Tibial nerve (tissue), 4 donors: Measurements from ENCODE around the gene RAB4B. TPM values are rescaled to one million over a fixed set of nuclear protein-coding genes. Genes with fewer than 3 reads are reported as not detected.
A peak's percentile ranks its signal among the peaks of the same experiment; 100 is the strongest.
"Not testable (repeated sequence)": the region's sequence is repeated elsewhere in the genome, so short reads cannot be mapped to it uniquely, and the experiment has no call there.

Experiments used
- DNase-seq, 2 donors: peaks; one replicate each; pipeline ENCODE4 v3.0.0-alpha.2; 2019; ENCODE audit warnings: low spot score in 2 of 2
- H3K27ac ChIP-seq, 4 donors: fragments of 200-600 bp; sonication (generic) in 3 of 4; one replicate each; pipeline ENCODE4 v1.5.1; 2017 to 2019; ENCODE audit warnings: mild to moderate bottlenecking in 1 of 4
- H3K27me3 ChIP-seq, 2 donors: fragments of 200-600 bp; sonication (generic) in 1 of 2; one replicate each; pipeline versions ENCODE4 v1.5.1 to v1.6.0; 2017 to 2019
- H3K36me3 ChIP-seq, 3 donors: fragments of 200-600 bp; sonication (generic); one replicate each; pipeline ENCODE4 v1.5.1; 2018 to 2019
- H3K4me1 ChIP-seq, 4 donors: fragments of 200-600 bp; sonication (generic) in 3 of 4; one replicate each; pipeline ENCODE4 v1.5.1; 2017 to 2019
- H3K4me3 ChIP-seq, 4 donors: fragments of 200-600 bp; sonication (generic) in 3 of 4; one replicate each; pipeline ENCODE4 v1.5.1; 2017 to 2019; ENCODE audit warnings: mild to moderate bottlenecking in 1 of 4, moderate library complexity in 1 of 4
- H3K9me3 ChIP-seq, 4 donors: fragments of 200-600 bp; sonication (generic) in 3 of 4; one replicate each; pipeline ENCODE4 v1.5.1; 2017 to 2019
- CTCF ChIP-seq, 5 experiments: fragments of 200-600 bp in 3 of 5; fragments of 450-650 bp in 2 of 5; sonication (generic) in 3 of 5; IDR thresholded peaks; one replicate each; pipeline ENCODE4 v1.5.1; 2016 to 2019; ENCODE audit warnings: antibody characterized with exemption in 5 of 5, mild to moderate bottlenecking in 3 of 5, moderate library complexity in 2 of 5
- EP300 ChIP-seq, 2 donors: sonication (generic); formaldehyde crosslinking; IDR thresholded peaks; one replicate each; pipeline ENCODE4 v1.6.1; 2017; ENCODE audit warnings: antibody characterized with exemption in 2 of 2, mild to moderate bottlenecking in 1 of 2
- POLR2A ChIP-seq, 2 donors: fragments of 450-650 bp; IDR thresholded peaks; one replicate each; pipeline ENCODE4 v1.6.1; 2017; ENCODE audit warnings: antibody characterized with exemption in 2 of 2, mild to moderate bottlenecking in 2 of 2, moderate library complexity in 2 of 2
- WGBS, 2 donors: methylation state at CpG; one replicate each; pipeline ENCODE4 v1.1.5; 2018; 5-methylcytosine and 5-hydroxymethylcytosine counted together
- total RNA-seq, 4 donors: library from RNA; depleted of rRNA; stranded (reverse); fragments of >200 nt; gene quantifications; one replicate each; pipeline ENCODE4 v1.1.0, GENCODE V29; 2016

Gene RAB4B
- total RNA-seq, 4 donors from 2014 or later, result 38.3 to 66.6 (median 52.0) TPM

DNA sequence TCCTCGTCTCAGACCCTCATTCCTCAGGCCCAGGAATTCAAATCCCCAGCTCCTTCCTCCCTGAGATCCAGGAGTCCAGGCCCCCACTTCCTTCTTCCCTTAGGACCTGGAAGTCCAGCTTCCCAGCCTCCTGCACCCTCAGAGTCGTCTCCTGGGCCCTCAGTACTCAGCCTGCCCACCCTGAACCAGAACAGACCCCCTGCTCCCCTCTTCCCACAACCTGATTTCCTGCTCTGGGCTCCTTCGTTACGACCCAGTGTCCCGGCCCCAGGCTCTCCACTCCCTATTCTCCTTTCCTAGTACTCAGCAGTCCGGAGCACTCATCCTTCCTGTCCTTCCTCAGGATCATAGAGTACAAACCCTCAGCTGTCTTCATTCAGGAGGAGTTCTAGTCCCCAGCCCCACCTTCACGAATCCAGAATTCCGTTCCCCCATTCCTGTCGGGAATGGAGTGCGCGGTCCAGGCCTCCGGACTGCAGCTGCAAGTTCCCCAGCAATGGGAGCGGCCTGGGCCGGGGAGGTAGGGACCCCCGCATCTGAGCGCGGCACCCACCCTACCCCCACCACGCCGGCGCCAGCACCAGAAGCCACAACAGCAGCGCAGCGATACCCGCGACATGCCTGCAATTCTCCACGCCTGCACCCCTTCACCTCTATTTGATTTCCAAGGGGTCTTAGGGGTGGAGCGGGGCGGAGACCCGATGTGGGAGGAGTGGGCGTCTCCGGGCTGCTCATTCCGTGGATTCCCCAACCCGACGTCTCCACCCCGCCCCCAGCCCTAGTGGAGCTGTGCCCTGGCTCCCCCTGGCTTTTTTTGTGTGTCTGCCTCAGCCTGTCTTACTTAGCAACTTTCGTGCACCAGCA, 33.7 kb downstream of the RAB4B start:
- peak overlapping the region; percentile 32 to 54 (median 39) for H3K4me3 ChIP-seq
- peaks cover 4 to 27% (median 7%) of the 10 kb centered on the region in 3 donors for H3K36me3 ChIP-seq
- no peaks in the 10 kb centered on the region for H3K9me3 ChIP-seq
- no peaks in the 10 kb centered on the region for H3K27me3 ChIP-seq
- DNase-seq, result no peak
- no peak for TF ChIP-seq EP300 (IDR thresholded peaks at IDR 0.05)
- TF ChIP-seq POLR2A (IDR thresholded peaks at IDR 0.05), result no peak
- TF ChIP-seq CTCF (IDR thresholded peaks at IDR 0.05), result no peak
- WGBS, 2 donors, result 22 to 26% methylated on average over 34 to 35 of the region's 35 CpGs
- H3K27ac ChIP-seq, result peak overlapping the region; percentile 69 to 89 (median 79)
- peaks cover 0 to 72% (median 43%) of the 10 kb centered on the region in 4 donors for H3K4me1 ChIP-seq

DNA sequence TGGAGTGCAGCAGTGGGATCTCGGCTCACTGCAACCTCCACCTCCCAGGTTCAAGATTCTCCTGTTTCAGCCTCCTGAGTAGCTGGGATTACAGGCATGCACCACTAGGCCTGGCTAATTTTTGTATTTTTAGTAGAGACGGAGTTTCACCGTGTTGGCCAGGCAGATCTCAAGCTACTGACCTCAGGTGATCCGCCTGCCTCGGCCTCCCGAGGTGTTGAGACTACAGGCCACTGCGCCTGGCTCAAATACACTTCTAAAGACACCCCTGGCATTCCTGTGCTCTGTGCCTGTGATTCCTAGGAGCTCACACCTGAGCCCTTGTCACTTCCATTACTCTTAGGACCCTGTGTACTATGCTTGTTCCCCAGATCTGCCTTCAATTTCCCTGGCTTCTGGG, 34.5 kb downstream of the RAB4B start:
- Histone ChIP-seq H3K36me3 (peaks cover 4 to 23% (median 5%) of the 10 kb centered on the region in 3 donors), H3K4me3 (peak overlapping the region in 1 of 4 donors; percentile 54), H3K27ac (peak overlapping the region; percentile 2 to 89 (median 44)), H3K4me1 (peaks cover 0 to 64% (median 35%) of the 10 kb centered on the region in 4 donors)
- DNase-seq, H3K27me3 ChIP-seq, H3K9me3 ChIP-seq: not testable (repeated sequence)
- WGBS, 2 donors, result 81% methylated on average over 7 of the region's 7 CpGs

DNA sequence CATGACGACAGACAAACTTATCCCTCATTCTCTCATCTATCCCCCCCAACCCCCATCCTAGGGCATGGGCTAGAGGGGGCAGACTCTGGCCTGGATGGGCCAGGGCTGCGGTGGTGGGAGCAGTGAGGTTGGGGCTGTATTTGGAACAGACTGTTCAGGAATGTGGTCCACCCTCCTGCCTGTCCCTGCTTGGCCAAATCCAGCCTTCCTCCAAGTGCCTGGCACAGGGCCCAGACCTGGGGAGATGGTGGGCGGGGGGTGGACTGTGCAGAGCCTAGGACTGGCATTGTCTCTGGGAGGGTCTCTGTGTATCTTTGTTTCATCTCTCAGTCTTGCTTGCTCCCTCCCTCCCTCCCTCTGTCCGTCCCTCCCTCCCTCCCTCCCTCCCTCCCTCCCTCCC, 35.1 kb downstream of the RAB4B start:
- no peak for TF ChIP-seq POLR2A (IDR thresholded peaks at IDR 0.05)
- TF ChIP-seq EP300 (IDR thresholded peaks at IDR 0.05), result no peak
- TF ChIP-seq CTCF (IDR thresholded peaks at IDR 0.05), result no peak
- peaks cover 0 to 17% (median 4%) of the 10 kb centered on the region in 3 donors for H3K36me3 ChIP-seq
- H3K4me1 ChIP-seq, result peaks cover 0 to 64% (median 34%) of the 10 kb centered on the region in 4 donors
- no peak for DNase-seq
- no peaks in the 10 kb centered on the region for H3K9me3 ChIP-seq
- H3K27me3 ChIP-seq, result no peaks in the 10 kb centered on the region
- 17 to 22% methylated on average over 4 of the region's 4 CpGs for WGBS, 2 donors
- H3K27ac ChIP-seq, result peak overlapping the region; percentile 2 to 89 (median 44)
- no peak overlapping the region for H3K4me3 ChIP-seq

DNA sequence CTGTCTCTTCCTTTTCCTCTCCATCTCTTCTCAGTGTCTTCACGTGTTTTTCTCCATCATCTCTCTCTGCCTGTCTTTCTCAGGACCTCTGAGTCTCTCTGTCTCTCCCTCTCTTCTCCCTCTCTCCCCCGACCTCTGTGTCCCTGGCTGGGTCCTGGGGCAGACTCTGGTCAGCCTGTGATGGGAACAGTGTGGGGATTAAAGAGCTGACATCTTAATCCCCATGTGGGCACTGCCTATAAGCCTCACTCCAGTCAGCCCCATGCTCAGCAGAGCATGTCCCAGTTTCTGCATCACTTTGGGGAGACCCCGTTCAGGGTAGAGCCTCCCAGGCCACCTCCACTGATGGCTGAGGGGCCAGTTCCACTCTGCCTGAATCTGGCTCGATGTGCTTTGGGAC, 37.2 kb downstream of the RAB4B start:
- Histone ChIP-seq H3K27me3 (no peaks in the 10 kb centered on the region), H3K9me3 (no peaks in the 10 kb centered on the region), H3K4me1 (peaks cover 0 to 64% (median 36%) of the 10 kb centered on the region in 4 donors), H3K4me3 (no peak overlapping the region), H3K36me3 (no peaks in the 10 kb centered on the region), H3K27ac (peak overlapping the region in 1 of 4 donors; percentile 38)
- no peak for DNase-seq
- no peak for TF ChIP-seq EP300 (IDR thresholded peaks at IDR 0.05)
- no peak for TF ChIP-seq CTCF (IDR thresholded peaks at IDR 0.05)
- no peak for TF ChIP-seq POLR2A (IDR thresholded peaks at IDR 0.05)
- WGBS, 2 donors, result 62 to 77% methylated on average over 4 of the region's 4 CpGs

GRCh38 chr19:40818480-40819399, 40.7 kb downstream of the RAB4B start:
- not testable (repeated sequence) for H3K9me3 ChIP-seq, H3K36me3 ChIP-seq, H3K27me3 ChIP-seq
- 31 to 36% methylated on average over 21 to 25 of the region's 36 CpGs for WGBS, 2 donors
- TF ChIP-seq EP300 (IDR thresholded peaks at IDR 0.05) (peak in 1 of 2 donors; percentile 33), CTCF (IDR thresholded peaks at IDR 0.05) (peak; percentile 15 to 42 (median 22))
- peak in 1 of 2 donors; percentile 63 for DNase-seq
- H3K4me3 ChIP-seq, result peak overlapping the region in 2 of 4 donors; percentile 15 to 40
- peak overlapping the region in 2 of 4 donors; percentile 56 to 57 for H3K27ac ChIP-seq
- peaks cover 0 to 52% (median 15%) of the 10 kb centered on the region in 4 donors for H3K4me1 ChIP-seq
